Measurements from ENCODE around the gene HNF4A.
"Not testable (repeated sequence)": the region's sequence is repeated elsewhere in the genome, so short reads cannot be mapped to it uniquely, and the experiment has no call there.

HNF4A gene

GRCh38 chr20:44447827-44448419 is 92.4 kb downstream of the HNF4A start:
- no peak for ATAC-seq

GRCh38 chr20:44448753-44449546 is 93.5 kb downstream of the HNF4A start:
- no peak for ATAC-seq

GRCh38 chr20:44449864-44450263 is 94.4 kb downstream of the HNF4A start:
- no peak for ATAC-seq

GRCh38 chr20:44450281-44450889 is 94.9 kb downstream of the HNF4A start:
- ATAC-seq = no peak

- no peak for ATAC-seq
These were observed 95.5 kb downstream of the HNF4A start for GRCh38 chr20:44450903-44451450.

- no peak for ATAC-seq
These were observed 98.9 kb downstream of the HNF4A start for GRCh38 chr20:44454306-44454963.

GRCh38 chr20:44455126-44455525 is 99.6 kb downstream of the HNF4A start:
- ATAC-seq = no peak

GRCh38 chr20:44456611-44457010 is 101.1 kb downstream of the HNF4A start:
- ATAC-seq = no peak

- no peak for ATAC-seq
These were observed 101.5 kb downstream of the HNF4A start for GRCh38 chr20:44457016-44457415.

GRCh38 chr20:44459271-44459670 is 103.8 kb downstream of the HNF4A start:
- ATAC-seq = no peak

- no peak for ATAC-seq
These were observed 105.3 kb downstream of the HNF4A start for GRCh38 chr20:44460795-44461141.

GRCh38 chr20:44461142-44461802 is 105.8 kb downstream of the HNF4A start:
- no peak for ATAC-seq

- ATAC-seq = no peak
These were observed 106.3 kb downstream of the HNF4A start for GRCh38 chr20:44461803-44462174.

- ATAC-seq = no peak
These were observed 108.0 kb downstream of the HNF4A start for GRCh38 chr20:44463466-44463865.

- ATAC-seq = no peak
These were observed 109.0 kb downstream of the HNF4A start for GRCh38 chr20:44464514-44464913.

- no peak for ATAC-seq
These were observed 109.6 kb downstream of the HNF4A start for GRCh38 chr20:44465001-44465560.

GRCh38 chr20:44467289-44467883 is 111.9 kb downstream of the HNF4A start:
- ATAC-seq = no peak

- no peak for ATAC-seq
These were observed 112.7 kb downstream of the HNF4A start for GRCh38 chr20:44468044-44468782.

- ATAC-seq = no peak
These were observed 114.8 kb downstream of the HNF4A start for GRCh38 chr20:44470327-44470726.

- ATAC-seq = no peak
These were observed 116.0 kb downstream of the HNF4A start for GRCh38 chr20:44471481-44471882.

GRCh38 chr20:44472283-44472682 is 116.8 kb downstream of the HNF4A start:
- not testable (repeated sequence) for ATAC-seq
